Activated naive CD4-positive, alpha-beta T cell treated with anti-CD3 and anti-CD28 coated beads, Interleukin-2, amount 50 U/mL, for 24 hours (primary cell): ENCODE data around the gene PSAT1.

Source experiments
- H3K27ac Mint-ChIP-seq: one replicate; pipeline ENCODE4 v1.8.0; 2021; ENCODE audit warnings: mild to moderate bottlenecking, mixed read lengths
- H3K27me3 Mint-ChIP-seq: one replicate; pipeline ENCODE4 v1.8.0; 2021; ENCODE audit warnings: mixed read lengths
- H3K36me3 Mint-ChIP-seq: one replicate; pipeline ENCODE4 v1.8.0; 2021; ENCODE audit warnings: mixed read lengths
- H3K4me1 Mint-ChIP-seq: one replicate; pipeline ENCODE4 v1.8.0; 2021; ENCODE audit warnings: mixed read lengths
- H3K4me3 Mint-ChIP-seq: one replicate; pipeline ENCODE4 v1.8.0; 2021; ENCODE audit warnings: mild to moderate bottlenecking, mixed read lengths
- H3K9me3 Mint-ChIP-seq: one replicate; pipeline ENCODE4 v1.8.0; 2021; ENCODE audit warnings: mixed read lengths

The PSAT1 gene

DNA sequence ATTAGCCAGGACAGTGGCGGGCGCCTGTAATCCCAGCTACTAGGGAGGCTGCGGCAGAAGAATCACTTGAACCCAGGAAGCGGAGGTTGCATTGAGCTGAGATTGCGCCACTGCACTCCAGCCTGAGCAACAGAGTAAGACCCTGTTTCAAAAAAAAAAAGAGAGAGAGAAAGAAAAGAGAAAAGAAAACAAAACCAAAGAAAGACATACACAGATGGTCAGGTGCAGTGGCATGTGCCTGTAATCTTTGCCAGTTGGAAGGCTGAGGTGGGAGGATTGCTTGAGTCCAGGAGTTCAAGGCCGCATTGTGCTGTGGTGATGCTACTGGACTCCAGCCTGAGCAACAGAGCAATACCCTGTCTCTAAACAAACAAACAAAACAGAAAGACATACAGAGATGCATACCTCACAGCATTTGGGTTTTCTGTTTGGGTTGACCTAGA lies 10.0 kb upstream of the PSAT1 start:
- no peaks in the 10 kb centered on the region for H3K27me3 Mint-ChIP-seq
- no peaks in the 10 kb centered on the region for H3K4me1 Mint-ChIP-seq
- no peak overlapping the region for H3K4me3 Mint-ChIP-seq
- no peaks in the 10 kb centered on the region for H3K9me3 Mint-ChIP-seq
- H3K27ac Mint-ChIP-seq, result no peak overlapping the region
- no peaks in the 10 kb centered on the region for H3K36me3 Mint-ChIP-seq

DNA sequence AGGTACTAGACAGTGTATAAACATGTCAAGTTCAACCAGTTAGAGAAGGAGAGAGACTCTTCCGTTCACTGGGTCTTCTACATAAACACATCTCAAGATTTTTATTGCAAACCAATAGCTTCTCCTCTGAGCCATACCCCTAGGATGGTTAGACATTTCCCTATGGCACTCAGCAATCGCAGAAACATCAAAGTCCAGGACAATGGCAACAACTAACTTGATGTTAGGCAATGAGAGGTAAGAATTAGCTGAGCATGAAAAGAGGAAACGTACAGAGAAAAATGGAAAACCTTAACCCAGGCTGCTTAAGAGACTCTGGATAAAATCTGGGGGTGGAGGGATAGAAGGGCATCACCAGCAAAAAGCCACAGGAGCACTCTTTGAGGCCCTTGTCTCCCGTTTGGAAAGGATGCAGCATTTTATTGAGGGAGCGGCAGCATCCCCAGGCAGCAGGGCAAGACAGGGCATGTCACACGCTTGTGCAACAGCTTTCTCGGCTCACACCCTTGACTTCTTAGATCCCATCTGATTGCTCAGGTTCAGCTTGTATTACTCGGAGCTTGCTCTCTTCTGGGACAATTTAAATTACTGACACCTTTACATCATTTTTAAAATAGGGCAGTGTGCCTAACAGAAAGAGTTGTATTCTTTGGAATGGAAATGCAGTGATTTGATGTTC lies 8.6 kb upstream of the PSAT1 start:
- no peaks in the 10 kb centered on the region for H3K36me3 Mint-ChIP-seq
- no peak overlapping the region for H3K27ac Mint-ChIP-seq
- no peak overlapping the region for H3K4me3 Mint-ChIP-seq
- no peaks in the 10 kb centered on the region for H3K9me3 Mint-ChIP-seq
- H3K4me1 Mint-ChIP-seq, result peaks cover 9% of the 10 kb centered on the region
- H3K27me3 Mint-ChIP-seq, result no peaks in the 10 kb centered on the region

GRCh38 chr9:78289474-78289873 lies 7.5 kb upstream of the PSAT1 start:
- Mint-ChIP-seq H3K27ac (no peak overlapping the region), H3K4me1 (peaks cover 13% of the 10 kb centered on the region), H3K36me3 (no peaks in the 10 kb centered on the region), H3K4me3 (no peak overlapping the region), H3K27me3 (no peaks in the 10 kb centered on the region), H3K9me3 (no peaks in the 10 kb centered on the region)

- Mint-ChIP-seq H3K27me3 (no peaks in the 10 kb centered on the region), H3K4me1 (peaks cover 22% of the 10 kb centered on the region), H3K9me3 (no peaks in the 10 kb centered on the region)
Observed at GRCh38 chr9:78291240-78291925, 5.5 kb upstream of the PSAT1 start.

DNA sequence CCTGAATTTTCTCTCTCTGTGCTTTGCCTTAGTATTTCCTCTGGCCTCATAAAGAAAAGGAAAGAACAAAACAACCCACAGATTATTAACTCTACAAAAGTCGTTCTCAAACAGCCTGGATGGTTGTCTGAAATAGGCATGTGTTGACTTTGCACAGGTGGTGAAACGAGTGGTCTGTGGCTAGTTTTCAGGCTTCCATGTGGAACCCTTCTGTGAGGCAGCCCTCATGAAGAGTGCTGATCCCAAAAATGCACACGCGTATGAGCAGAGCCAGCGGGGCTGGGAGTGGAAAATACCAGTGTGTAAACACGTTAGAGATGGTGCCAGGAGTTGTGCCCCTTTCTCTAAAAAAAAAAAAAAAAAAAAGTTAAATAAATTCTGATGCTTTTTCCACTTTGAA lies 4.9 kb upstream of the PSAT1 start:
- Mint-ChIP-seq H3K9me3 (no peaks in the 10 kb centered on the region), H3K4me1 (peaks cover 26% of the 10 kb centered on the region), H3K36me3 (no peaks in the 10 kb centered on the region), H3K27me3 (no peaks in the 10 kb centered on the region), H3K27ac (no peak overlapping the region), H3K4me3 (no peak overlapping the region)

More at GRCh38 chr9:78291240-78291925, 5.5 kb upstream of the PSAT1 start:
- no peaks in the 10 kb centered on the region for H3K36me3 Mint-ChIP-seq
- H3K27ac Mint-ChIP-seq, result no peak overlapping the region
- H3K4me3 Mint-ChIP-seq, result no peak overlapping the region

- Mint-ChIP-seq H3K36me3 (no peaks in the 10 kb centered on the region), H3K4me1 (peaks cover 26% of the 10 kb centered on the region), H3K9me3 (no peaks in the 10 kb centered on the region), H3K4me3 (peak overlapping the region; percentile 37), H3K27me3 (no peaks in the 10 kb centered on the region), H3K27ac (peak overlapping the region; percentile 75)
Observed at GRCh38 chr9:78292716-78293497, 4.0 kb upstream of the PSAT1 start.

DNA sequence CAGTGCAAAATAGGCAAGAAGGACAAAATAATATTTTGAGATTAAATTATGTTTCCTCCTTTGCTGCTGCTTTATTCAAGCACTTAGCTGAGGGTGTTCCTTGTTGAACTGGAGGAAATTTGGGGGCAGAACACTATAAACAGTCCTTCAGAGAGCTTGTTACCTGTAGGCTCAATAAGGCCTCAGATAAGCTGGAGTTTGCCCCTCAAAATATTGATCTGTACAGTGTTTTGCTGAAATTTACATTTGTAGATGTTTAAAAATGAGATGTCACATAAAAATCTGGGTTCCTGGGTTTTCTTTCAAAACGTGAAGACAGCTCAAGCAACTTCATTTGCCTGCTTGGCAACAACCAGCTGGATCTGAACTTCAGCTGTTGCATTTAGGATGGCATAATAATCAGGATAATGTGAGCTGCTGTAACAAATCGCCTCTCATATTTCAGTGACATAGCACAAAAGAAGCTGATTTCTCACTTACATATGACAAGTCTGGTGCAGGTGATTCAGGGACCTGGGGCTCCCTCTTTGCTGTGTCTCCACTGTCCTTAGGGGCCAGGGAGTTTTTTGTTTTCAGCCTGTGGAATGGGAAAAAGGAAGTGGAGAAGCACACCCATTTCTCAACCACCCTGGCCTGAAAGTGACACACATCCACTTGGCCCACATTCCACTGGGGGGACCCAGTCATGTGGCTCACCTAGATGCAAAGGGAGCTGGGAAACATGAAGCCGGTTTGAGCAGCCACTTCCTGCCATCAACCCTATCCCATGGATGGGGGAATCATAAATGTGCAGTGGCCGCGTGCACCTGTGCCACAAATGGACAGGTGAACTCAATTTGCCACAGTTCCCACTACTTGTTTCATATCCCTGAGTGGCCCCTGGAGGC lies 2.4 kb upstream of the PSAT1 start:
- peaks cover 2% of the 10 kb centered on the region for H3K36me3 Mint-ChIP-seq
- no peaks in the 10 kb centered on the region for H3K27me3 Mint-ChIP-seq
- H3K27ac Mint-ChIP-seq, result no peak overlapping the region
- no peaks in the 10 kb centered on the region for H3K9me3 Mint-ChIP-seq
- H3K4me3 Mint-ChIP-seq, result peak overlapping the region; percentile 19
- H3K4me1 Mint-ChIP-seq, result peaks cover 38% of the 10 kb centered on the region

- Mint-ChIP-seq H3K36me3 (peaks cover 6% of the 10 kb centered on the region), H3K9me3 (no peaks in the 10 kb centered on the region), H3K4me3 (peak overlapping the region; percentile 19), H3K27me3 (no peaks in the 10 kb centered on the region), H3K4me1 (peaks cover 42% of the 10 kb centered on the region), H3K27ac (no peak overlapping the region)
Observed at GRCh38 chr9:78295177-78295575, 1.7 kb upstream of the PSAT1 start.

- Mint-ChIP-seq H3K4me3 (peak overlapping the region; percentile 93), H3K27me3 (no peaks in the 10 kb centered on the region), H3K27ac (peak overlapping the region; percentile 99), H3K9me3 (no peaks in the 10 kb centered on the region), H3K4me1 (peaks cover 44% of the 10 kb centered on the region), H3K36me3 (peaks cover 9% of the 10 kb centered on the region)
Observed at GRCh38 chr9:78295731-78296130, 1.2 kb upstream of the PSAT1 start.

DNA sequence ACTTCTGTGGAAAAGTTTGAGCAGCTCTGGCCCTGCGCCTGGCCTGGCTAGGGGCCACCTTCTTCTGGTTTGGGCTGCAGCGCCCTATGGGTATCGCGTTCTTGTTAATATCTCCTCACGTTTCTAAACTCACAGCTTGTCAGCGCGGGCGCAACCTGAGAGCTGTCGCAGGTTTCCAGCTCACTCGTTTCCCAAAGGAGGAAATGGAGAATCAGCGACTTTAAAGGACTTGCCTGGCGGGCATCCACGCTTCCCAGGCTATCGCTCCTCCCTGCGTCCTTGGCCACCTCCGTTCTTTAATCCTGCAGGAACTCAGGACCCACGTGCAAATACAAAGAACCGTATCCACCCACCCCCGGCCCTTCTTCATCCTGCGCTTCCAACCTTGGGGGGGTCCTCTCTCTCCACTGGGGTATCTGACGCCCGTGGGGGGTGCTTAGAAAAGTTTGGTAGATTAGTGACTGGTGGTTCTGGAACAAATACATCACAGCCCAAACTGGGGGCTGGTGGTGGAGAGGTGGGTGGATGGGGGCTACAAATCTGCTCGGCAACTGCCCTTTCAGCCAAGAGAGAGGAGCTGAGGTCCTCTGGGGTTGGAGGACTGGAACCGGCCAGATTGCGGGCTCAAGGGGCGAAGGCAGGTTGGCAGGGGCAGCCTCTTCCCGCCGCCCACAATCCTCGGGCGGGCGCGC lies 578 bp upstream of the PSAT1 start:
- no peaks in the 10 kb centered on the region for H3K9me3 Mint-ChIP-seq
- peak overlapping the region; percentile 99 for H3K27ac Mint-ChIP-seq
- H3K4me1 Mint-ChIP-seq, result peaks cover 44% of the 10 kb centered on the region
- peaks cover 9% of the 10 kb centered on the region for H3K36me3 Mint-ChIP-seq
- H3K27me3 Mint-ChIP-seq, result no peaks in the 10 kb centered on the region
- peak overlapping the region; percentile 93 for H3K4me3 Mint-ChIP-seq

- peaks cover 45% of the 10 kb centered on the region for H3K4me1 Mint-ChIP-seq
- H3K4me3 Mint-ChIP-seq, result peak overlapping the region; percentile 93
- peak overlapping the region; percentile 91 for H3K27ac Mint-ChIP-seq
- no peaks in the 10 kb centered on the region for H3K27me3 Mint-ChIP-seq
- peaks cover 16% of the 10 kb centered on the region for H3K36me3 Mint-ChIP-seq
- H3K9me3 Mint-ChIP-seq, result no peaks in the 10 kb centered on the region
Observed at GRCh38 chr9:78297672-78297961, 692 bp downstream of the PSAT1 start.

GRCh38 chr9:78298046-78298765 lies 1.3 kb downstream of the PSAT1 start:
- Mint-ChIP-seq H3K4me1 (peaks cover 39% of the 10 kb centered on the region), H3K27ac (peak overlapping the region; percentile 91), H3K4me3 (peak overlapping the region; percentile 93), H3K36me3 (peaks cover 16% of the 10 kb centered on the region), H3K9me3 (no peaks in the 10 kb centered on the region), H3K27me3 (no peaks in the 10 kb centered on the region)

GRCh38 chr9:78300209-78300608 lies 3.3 kb downstream of the PSAT1 start:
- Mint-ChIP-seq H3K4me3 (peak overlapping the region; percentile 36), H3K36me3 (peaks cover 24% of the 10 kb centered on the region), H3K9me3 (no peaks in the 10 kb centered on the region), H3K27ac (no peak overlapping the region), H3K4me1 (peaks cover 34% of the 10 kb centered on the region), H3K27me3 (no peaks in the 10 kb centered on the region)

DNA sequence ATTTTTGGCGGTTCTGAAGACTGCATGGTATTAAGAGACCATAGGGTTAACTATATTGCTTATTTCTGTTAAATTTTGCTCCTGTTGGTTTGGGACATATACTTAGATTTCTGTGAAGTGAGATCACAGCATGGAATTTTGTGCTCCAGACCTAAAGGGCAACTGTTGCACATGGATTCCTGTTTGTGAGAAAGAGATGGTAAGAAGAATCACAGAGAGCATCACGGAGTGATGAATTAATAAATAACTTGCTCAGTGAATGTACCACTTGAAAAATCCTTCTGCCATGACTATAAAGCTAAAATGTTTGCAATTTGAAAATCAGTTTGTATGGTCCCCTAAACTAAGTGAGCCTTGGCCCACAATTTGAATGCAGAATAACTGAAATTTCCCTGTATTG lies 4.5 kb downstream of the PSAT1 start:
- Mint-ChIP-seq H3K27me3 (no peaks in the 10 kb centered on the region), H3K4me3 (no peak overlapping the region), H3K9me3 (no peaks in the 10 kb centered on the region), H3K27ac (no peak overlapping the region), H3K4me1 (peaks cover 24% of the 10 kb centered on the region), H3K36me3 (peaks cover 26% of the 10 kb centered on the region)
